ENCODE results near the gene RRP12.
"Not testable (repeated sequence)": the region's sequence is repeated elsewhere in the genome, so short reads cannot be mapped to it uniquely, and the experiment has no call there.

Gene RRP12

GRCh38 chr10:97366572-97366971 is 34.6 kb downstream of the RRP12 start:
- DNase-seq = no peak

- no peak for DNase-seq
Measured at GRCh38 chr10:97365761-97366351, 35.3 kb downstream of the RRP12 start.

- DNase-seq = no peak
Measured at GRCh38 chr10:97363071-97363470, 38.1 kb downstream of the RRP12 start.

GRCh38 chr10:97362310-97363033 is 38.7 kb downstream of the RRP12 start:
- DNase-seq = no peak

GRCh38 chr10:97361537-97361901 is 39.6 kb downstream of the RRP12 start:
- no peak for DNase-seq

GRCh38 chr10:97360705-97361536 is 40.2 kb downstream of the RRP12 start:
- DNase-seq = no peak

GRCh38 chr10:97358781-97359180 is 42.4 kb downstream of the RRP12 start:
- no peak for DNase-seq

GRCh38 chr10:97358349-97358748 is 42.8 kb downstream of the RRP12 start:
- DNase-seq = no peak

GRCh38 chr10:97356918-97357317 is 44.2 kb downstream of the RRP12 start:
- DNase-seq = no peak

- DNase-seq = no peak
Measured at GRCh38 chr10:97356318-97356914, 44.7 kb downstream of the RRP12 start.

GRCh38 chr10:97355571-97355975 is 45.6 kb downstream of the RRP12 start:
- DNase-seq = no peak

- no peak for DNase-seq
Measured at GRCh38 chr10:97353945-97354344, 47.2 kb downstream of the RRP12 start.

GRCh38 chr10:97349752-97350513 is 51.2 kb downstream of the RRP12 start:
- DNase-seq = no peak

- DNase-seq = no peak
Measured at GRCh38 chr10:97347317-97347716, 53.8 kb downstream of the RRP12 start.

GRCh38 chr10:97343664-97344063 is 57.5 kb downstream of the RRP12 start:
- not testable (repeated sequence) for DNase-seq

GRCh38 chr10:97341416-97341815 is 59.7 kb downstream of the RRP12 start:
- DNase-seq = no peak

- no peak for DNase-seq
Measured at GRCh38 chr10:97338041-97338440, 63.1 kb downstream of the RRP12 start.

- DNase-seq = no peak
Measured at GRCh38 chr10:97336942-97337831, 64.0 kb downstream of the RRP12 start.

- DNase-seq = no peak
Measured at GRCh38 chr10:97336446-97336845, 64.7 kb downstream of the RRP12 start.

GRCh38 chr10:97336006-97336405 is 65.1 kb downstream of the RRP12 start:
- DNase-seq = no peak

- DNase-seq = no peak
Measured at GRCh38 chr10:97335188-97335619, 65.9 kb downstream of the RRP12 start.

Measured in NCI-H1436 (cell line).